Measurements from ENCODE around the gene CPVL.

Gene CPVL

DNA sequence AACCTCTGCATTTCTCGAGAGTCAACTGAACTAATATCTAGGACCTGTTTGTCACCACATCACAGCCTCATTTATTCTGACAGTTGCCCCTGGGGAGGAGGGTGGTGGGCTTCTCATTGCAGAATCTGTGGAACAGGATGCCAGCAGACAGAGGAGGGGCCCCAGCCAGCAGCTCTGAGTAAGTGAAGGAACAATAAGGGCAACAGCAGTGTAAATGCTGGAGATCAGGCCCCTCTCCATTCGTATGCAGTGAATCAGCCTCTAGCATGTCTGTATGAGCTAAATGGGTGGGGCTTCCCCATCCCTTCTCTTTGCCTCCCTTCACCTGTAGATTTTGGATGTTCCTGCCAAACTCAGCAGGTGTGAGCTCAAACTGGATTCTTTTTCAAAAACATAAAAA, 7.7 kb upstream of the CPVL start:
- no peak for DNase-seq (ENCODE audit: low spot score)

DNA sequence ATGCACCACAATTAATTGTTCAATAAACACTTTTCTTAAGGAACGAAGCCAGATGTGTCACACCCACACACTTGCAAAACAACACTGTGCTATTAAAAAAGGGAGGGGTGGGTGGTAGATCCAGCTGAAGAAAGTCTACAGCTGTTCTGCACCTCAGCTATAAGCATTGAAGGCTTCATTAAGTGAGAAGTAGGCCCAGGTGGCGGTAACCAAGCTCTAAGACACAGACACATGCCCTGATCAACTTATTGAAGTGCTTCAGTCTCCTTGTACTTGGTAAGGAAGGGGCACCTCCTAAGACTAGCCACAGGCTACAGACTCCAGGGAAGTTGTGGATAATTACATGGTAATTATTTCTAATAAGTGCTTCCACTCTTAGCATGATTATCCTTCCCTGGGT, 4.5 kb upstream of the CPVL start:
- DNase-seq (ENCODE audit: low spot score), result no peak

DNA sequence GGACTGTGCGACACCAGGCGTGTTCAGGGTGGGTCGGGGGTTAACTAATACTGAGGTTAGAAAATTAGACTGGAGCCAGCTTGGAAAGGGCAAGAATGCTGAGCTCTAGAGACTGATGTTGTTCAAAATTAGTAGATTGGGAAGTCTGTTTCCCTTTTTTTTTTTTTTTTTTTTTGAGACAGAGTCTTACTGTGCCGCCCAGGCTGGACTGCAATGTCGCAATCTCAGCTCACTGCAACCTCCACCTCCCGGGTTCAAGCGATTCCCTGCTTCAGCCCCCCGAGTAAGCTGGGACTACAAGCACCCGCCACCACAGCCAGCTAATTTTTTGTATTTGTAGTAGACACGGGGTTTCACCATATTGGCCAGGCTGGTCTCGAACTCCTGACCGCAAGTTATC, 2.7 kb upstream of the CPVL start:
- DNase-seq (ENCODE audit: low spot score), result no peak

DNA sequence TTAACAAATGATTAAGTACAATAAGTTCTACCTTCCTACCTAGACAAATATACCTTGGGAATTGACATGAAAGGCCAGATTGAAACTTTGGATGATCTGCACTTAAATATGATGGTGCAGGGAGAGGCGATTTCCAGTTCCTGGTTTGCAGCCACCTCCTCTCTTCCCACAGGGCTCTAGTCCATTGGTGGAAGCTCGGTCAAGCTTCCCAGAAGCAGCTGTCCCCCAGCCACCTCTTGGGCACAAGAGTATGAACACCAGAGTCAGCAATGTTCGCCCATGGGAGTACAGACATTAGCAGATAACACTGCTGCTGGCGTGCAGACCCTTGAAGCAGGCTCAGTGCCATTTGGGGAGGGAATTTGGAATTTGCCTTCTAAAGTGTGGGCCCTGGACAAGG, 1.5 kb upstream of the CPVL start:
- DNase-seq (ENCODE audit: low spot score), result no peak

DNA sequence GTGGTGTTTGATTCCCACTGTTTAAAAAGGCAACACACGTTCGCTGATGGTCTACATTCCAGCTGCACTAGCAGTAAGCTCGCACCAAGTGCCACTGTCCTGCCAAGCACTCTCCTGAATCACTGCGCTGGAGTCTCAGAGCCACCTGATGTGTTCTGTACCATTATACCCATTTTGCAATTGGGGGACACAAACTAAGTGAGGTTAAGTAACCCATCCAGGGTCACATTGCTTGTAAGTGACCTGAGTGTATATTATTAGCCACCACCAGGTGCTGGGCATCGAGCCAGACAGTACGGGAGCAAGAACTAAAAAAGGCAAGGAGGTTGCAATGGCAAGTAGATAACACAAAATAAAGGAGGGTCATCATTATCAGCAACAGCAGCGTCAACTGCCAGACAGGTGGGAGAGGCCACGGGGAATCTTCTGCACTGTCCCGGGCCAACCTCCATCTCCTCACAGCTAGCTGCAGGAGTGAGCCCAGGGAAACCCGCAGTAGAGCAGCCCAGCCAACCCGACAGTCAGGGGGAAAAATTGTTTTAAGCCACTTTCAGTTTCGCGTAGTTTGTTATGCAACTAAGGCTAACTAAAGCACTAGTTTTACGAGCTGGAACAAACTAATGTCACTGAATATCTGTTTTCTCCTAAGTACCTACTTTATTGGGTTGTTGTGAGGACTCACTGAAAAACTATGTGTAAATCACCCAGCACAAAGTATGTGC, 712 bp upstream of the CPVL start:
- no peak for DNase-seq (ENCODE audit: low spot score)

DNA sequence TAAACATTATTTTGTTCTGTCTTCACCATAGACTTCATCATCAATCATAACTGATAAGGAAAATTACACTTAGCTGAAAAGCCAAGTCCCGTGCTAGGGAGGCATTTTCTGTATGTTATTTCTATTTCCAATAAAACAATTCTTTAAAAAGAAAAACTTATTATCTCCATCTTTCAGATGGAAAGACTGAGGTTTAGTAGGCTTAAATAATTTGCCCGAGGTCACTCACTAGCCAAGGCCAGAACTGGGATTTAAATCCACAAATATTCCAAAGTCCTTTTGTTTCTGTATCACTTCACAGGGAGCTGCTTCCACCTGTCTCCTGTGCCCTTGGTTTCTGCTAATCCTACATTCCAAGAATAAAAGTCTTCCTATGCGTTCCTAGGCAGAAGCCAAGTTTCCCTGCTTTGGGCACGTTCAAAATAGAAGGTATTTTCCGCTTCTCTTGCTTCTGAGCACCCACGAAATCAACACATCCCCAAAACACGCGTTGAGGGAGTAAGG, 732 bp downstream of the CPVL start:
- DNase-seq (ENCODE audit: low spot score), result no peak

DNA sequence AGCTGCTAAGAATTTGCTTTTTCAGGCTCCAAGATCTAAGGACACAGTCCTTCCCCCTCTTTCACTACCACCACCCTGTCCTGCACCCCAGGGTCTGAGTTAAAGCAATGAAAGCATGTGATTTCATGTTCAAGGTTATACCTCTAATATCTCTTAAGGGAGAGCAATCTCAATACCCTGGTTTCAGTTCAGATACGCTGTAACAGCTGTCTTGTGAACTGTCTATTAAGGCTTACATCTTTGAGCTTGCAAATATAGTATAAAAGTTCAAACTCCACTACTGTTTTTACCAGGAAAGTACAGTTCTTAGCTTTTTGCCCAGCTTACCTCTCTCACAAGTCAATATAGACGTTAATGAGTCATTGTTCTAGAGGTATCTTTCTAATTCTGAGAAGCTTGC, 2.6 kb downstream of the CPVL start:
- DNase-seq (ENCODE audit: low spot score), result no peak

DNA sequence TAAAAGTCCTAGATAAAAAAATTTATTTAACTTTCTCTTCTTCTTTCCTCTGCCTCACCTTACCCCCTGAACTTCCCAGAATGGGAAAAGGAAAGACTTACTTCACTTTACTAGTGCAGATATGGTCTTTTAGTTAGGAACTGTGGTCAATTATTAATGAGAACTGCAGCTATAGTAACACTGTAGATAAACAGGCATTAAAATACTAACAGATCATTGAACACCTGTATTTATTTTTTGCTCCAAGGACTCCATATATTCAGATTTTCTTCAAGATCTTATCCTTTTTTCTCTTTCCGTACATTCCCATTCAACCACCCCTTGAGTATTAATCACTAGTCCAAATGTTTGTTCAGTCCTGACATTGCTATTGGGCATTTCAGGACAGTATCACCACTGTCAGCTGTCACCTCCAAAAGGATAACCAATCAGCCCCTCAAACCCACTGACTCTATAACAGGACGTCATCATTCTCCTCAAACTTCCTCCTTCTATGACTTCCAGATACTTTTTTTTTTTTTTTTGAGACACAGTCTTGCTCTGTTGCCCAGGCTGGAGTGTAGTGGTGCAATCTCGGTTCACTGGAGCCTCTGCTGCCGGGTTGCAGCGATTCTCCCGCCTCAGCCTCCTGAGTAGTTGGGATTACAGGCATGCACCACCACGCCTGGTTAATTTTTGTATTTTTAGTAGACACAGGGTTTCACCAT, 4.2 kb downstream of the CPVL start:
- no peak for DNase-seq (ENCODE audit: low spot score)

DNA sequence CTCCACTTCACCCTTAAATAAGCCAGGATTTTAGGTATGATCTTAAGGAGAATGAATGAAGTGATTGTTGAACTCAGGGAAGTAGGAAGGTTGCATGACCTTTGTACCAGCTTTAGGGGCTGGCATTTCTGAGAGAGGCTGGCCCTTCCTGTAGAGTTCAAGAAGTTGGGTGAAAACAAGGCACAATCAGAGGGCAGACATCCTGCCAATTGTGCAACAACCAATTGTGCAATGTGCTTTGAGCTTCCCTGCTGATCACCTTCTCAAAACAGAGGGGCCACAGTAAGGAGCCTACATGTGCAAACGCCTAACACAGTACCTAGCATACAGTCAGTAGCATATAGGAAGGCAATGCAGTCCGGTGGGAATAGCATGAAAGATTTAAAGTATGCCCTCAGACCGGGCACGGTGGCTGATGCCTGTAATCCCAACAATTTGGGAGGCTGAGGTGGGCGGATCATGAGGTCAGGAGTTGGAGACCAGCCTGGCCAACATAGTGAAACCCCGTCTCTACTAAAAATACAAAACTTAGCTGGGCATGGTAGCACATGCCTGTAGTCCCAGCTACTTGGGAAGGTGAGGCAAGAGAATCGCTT, 5.4 kb downstream of the CPVL start:
- no peak for DNase-seq (ENCODE audit: low spot score)

DNA sequence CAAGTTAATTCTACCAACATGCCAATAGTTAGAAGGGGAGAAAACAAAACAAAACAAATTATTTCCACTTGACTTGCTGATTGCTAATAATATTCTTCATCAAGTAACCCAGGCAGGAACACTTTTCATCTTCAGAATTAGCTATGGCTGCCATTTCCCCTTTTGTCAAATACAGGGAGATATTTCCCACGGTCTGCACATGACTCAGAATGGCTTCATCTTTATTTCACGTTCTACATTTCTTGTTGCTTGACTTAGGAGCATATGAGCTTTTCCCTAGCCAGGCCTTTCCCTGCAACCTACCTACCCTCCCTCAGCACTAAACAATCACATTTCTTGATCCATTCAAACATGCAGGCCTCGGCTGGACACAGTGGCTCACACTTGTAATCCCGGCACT, 6.5 kb downstream of the CPVL start:
- DNase-seq (ENCODE audit: low spot score), result no peak

DNA sequence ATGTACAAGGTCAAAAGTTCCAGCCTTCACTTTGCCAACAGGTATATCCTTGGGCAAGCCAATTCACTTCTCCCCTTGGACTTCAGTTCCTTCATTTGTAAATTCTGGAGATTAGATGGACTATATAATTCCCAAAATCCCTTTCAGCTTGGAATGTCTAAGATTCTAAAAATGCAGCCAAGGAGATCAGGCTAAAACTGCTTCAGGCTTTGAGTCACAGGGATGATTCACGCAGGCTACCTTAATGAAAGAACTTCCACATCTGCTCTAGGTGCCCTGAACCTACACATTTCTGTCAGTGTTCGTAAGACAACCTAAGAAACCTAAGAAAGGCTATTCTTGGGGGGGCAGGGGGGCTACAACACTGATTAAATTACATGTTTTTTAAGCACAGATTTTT, 7.1 kb downstream of the CPVL start:
- DNase-seq (ENCODE audit: low spot score), result no peak

DNA sequence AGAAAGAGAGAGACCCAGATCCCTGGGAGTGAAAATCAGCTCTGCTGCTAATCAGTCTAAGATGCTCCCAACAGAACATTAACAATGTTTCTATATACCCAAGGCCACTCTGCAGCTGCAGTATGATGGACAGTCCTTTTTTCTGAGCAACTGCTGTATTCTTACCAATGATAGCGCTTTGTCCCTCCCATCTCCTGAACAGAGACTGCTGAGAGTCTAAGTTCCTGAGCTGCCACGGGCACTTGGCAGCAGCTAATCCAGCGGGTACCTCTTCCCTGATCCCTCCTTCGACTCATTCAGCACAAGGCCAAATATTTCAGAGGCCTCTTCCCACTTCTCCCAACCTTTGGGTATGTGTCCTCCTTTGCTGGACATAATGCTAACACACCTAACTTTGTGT, 7.7 kb downstream of the CPVL start:
- no peak for DNase-seq (ENCODE audit: low spot score)

DNA sequence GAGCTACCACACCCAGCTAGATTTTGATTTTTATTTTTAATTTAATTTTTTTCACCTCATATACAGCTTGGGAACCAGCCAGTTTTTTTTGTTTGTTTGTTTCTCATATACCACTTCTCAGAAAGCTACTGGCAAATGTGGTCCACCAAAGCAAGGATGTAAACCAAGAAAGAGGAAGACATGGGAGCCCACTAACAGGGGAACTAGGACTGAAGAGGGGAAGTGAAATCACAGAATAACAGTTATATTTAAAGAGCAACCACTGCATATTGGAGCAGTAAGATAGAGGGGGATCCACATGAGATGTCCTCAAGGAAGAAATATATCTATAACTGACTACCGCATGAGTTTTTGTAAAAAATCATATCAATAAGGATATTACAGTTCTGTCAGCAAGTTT, 10.5 kb downstream of the CPVL start:
- no peak for DNase-seq (ENCODE audit: low spot score)

DNA sequence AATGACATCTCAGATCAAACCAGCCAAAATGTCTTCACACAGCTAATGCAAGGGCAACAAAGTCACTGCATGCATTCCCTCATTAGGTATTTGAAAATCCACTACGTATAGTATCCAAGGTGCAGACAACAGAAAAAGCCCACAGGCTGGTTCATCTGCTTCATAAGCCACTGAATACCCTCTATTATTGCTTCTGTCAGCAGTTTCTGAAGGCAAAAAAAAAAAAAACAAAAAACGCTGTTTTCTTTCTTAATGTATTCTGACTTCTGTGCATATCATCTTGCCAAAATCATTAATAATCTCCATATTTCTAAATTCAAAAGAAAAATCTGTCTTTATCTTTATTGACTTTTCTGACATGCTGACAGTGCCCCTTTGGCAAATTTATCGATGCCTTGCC, 13.4 kb downstream of the CPVL start:
- DNase-seq (ENCODE audit: low spot score), result no peak

DNA sequence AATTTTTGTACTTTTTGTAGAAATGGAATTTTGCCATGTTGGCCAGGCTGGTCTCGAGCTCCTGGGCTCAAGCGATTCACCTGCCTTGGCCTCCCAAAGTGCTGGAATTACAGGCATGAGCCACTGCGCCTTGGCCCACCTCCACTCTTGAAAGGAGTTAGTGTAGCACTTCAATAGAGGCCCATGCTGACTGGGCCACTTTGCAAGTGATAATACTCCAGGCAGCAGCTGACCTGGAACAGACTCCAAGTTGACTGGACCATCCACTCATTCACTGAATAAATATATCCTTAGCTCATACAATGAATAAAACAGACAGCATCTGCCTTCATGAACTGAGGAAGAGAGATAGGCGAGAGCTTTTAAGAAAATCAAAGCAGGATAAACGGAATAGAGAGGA, 14.7 kb downstream of the CPVL start:
- no peak for DNase-seq (ENCODE audit: low spot score)

DNA sequence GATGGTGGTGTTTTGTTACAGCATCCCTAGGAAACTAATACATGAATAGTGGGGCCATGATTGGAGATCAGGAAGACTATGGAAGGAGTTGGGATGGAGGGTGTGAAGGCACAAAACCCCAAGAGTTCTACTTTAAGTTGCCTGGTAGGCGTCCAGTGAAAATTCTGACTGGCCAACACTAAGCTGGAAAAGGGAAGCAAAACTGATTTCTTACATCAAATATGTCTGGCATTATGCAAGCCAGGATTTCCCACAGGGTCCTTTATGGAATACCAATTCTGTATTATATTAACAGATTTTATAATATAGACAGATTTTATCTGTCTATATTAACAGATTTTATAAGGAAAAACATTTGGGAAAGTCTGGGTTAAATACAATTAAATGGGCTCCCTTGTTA, 16.2 kb downstream of the CPVL start:
- DNase-seq (ENCODE audit: low spot score), result no peak

DNA sequence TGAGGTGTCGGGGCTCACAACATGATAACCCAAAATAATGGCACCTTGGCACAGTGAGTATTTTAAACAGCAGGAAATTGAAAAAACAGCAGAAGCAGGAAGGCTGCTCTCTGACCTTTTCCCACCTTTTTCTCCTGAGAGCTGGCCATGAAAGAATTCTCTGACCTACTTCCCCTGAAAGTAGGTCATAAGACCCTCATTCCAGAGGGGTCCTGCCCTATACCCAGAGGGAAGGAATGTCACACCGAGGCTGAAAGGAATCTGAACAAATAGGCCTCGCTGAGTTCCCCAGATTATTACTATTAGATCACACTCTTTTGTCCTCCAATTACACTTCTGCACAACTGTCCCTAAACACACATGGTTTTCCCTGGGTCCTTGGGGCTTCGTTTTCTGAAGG, 18.8 kb downstream of the CPVL start:
- DNase-seq (ENCODE audit: low spot score), result no peak

DNA sequence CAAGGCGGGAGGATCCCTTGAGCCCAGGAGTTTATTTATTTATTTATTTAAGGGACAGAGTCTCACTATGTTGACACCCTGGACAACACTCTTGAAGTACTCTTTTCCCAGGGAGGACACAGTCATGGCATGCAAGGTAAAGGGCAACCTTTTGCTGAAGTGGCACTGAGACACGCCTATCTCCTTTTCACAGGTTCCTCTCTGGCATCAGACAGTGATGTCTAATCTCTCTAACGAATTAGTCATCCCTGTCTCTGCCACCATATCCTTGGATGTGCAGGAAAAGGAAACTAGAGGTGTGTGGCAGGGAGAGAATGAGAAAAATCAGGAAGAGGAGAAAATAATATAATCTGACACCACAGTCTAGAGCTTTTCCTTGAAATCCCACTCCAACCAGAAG, 19.5 kb downstream of the CPVL start:
- no peak for DNase-seq (ENCODE audit: low spot score)

DNA sequence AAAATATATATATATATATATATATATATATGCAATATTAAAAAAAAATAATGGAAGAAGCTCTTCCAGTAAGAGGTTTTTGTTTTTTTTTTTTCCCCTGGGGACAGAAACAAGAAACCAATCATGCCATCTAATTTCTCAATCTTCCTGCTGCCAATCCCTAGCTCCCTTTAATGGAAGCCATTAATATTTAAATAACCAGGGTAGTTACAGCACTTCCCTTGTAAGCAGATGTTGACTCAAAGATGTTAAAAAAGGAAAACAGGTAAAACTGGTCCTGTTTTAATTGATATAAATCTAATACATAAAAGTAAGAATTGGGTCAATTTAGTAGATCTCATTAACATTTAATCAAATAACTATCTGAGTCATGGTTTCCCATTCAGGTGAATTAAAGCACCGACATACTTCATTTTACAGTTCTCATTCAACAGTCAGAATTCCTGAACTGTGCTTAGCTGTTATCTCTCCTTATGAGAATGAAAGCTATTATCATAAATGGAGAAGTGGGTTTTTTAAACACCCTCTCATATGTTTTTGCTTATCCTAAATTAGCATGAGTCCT, 22.6 kb downstream of the CPVL start:
- DNase-seq (ENCODE audit: low spot score), result no peak

DNA sequence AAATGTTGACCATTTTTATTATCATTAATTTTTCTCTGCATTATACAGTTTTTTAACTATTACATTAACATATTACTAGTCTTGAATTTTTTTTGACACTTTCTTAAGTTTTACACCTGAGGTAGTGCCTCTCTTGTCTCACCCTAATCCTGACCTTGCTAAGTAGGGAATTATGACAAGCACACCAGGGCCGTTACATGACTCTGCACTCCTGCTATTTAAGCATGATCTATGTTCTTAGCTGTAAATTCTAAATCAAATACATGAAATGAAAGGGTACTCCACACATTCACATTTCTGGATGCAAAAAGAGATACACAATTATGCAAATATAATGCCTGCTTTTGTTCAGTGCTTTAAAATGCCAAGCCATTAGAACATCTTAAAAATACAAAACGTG, 23.6 kb downstream of the CPVL start:
- no peak for DNase-seq (ENCODE audit: low spot score)

DNA sequence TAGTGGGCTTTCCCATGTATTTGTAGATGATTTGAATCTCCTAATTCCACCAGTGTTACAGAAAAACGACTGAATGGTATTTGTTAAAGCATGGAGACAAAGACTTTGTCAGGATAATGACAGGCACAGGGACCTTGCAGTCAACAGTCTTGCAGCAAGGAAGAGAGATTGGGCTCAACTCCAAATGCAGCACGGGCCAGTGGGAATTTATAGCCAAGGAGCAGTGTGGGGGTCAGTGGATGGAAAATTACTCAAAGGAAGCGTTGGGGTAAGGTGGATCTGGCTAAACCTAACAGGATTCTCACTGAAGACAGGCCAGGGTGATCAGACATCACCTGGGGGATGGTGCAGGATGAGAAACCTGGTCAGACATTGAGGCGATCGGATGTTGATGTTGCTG, 24.3 kb downstream of the CPVL start:
- no peak for DNase-seq (ENCODE audit: low spot score)

DNA sequence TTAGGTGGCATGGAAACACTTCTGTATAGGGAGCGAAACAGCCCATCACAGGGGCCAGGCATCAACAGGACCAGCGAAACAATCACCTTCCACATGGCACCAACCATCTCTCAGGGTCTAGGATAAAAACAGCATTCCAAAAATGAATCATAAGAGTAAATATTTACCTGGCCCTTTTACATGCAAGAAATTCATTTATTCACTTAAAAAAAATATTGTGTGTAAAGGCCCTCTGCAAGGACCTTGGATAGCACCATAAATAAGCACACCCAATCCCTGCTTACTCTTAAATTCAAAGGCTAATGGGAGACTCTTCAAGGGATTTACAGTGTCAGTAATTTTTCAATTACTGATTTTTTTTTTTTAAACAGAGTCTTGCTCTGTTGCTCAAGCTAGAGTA, 25.4 kb downstream of the CPVL start:
- DNase-seq (ENCODE audit: low spot score), result no peak

DNA sequence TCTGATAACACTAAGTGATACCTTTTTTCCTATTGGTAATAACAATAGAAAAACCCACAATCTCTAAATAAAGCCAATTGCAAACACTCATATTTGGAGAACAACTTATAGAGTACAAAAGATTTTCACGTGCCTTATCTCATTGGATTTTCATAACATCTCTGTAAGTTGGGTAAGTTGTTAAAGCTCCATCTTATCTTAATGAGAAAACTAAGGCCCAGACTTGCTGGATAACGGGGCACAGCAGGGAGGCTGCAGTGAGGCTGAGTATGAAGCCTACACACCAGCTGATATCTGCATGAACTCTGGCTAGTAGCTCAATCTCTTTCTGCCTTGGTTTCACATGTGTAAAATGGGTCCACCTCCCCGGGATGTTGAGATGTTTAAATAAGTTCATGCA, 26.8 kb downstream of the CPVL start:
- DNase-seq (ENCODE audit: low spot score), result no peak
